HUES64 (cell line): ENCODE data around the gene SMIM31. TPM values are rescaled to one million over a fixed set of nuclear protein-coding genes. Genes with fewer than 3 reads are reported as not detected.

Experiments
- H3K27ac ChIP-seq: 2 replicates; pipeline ENCODE4 v1.7.0; 2013; ENCODE audit warnings: low read depth, low read length, inconsistent platforms
- H3K27me3 ChIP-seq: 2 replicates; pipeline ENCODE4 v1.6.1; 2013; ENCODE audit warnings: mild to moderate bottlenecking, low read length; ENCODE audit not compliant: insufficient read depth
- H3K36me3 ChIP-seq: 2 replicates; pipeline ENCODE4 v1.6.1; 2013; ENCODE audit warnings: mild to moderate bottlenecking, low read length; ENCODE audit not compliant: insufficient read depth
- H3K4me1 ChIP-seq: 2 replicates; pipeline ENCODE4 v1.6.1; 2013; ENCODE audit warnings: mild to moderate bottlenecking, low read length, moderate library complexity; ENCODE audit not compliant: insufficient read depth
- H3K4me3 ChIP-seq: 2 replicates; pipeline ENCODE4 v1.5.1; 2013; ENCODE audit warnings: mild to moderate bottlenecking, low read length, moderate library complexity
- H3K9ac ChIP-seq: 2 replicates; pipeline ENCODE4 v1.6.1; 2013; ENCODE audit warnings: mild to moderate bottlenecking, low read depth, low read length
- H3K9me3 ChIP-seq: 2 replicates; pipeline ENCODE4 v1.6.1; 2013; ENCODE audit warnings: low read depth, low read length; ENCODE audit not compliant: insufficient read depth
- WGBS: fragments of 150-250, 120-280 bp; methylation state at CpG from one replicate; pipeline ENCODE4 v1.1.7; 2013; ENCODE audit warnings: missing lambda C conversion rate; 5-methylcytosine and 5-hydroxymethylcytosine counted together
- polyA plus RNA-seq, 2 experiments: library from polyadenylated mRNA; stranded (reverse); fragments of 50-300 nt; gene quantifications; one replicate each; pipeline ENCODE4 v1.2.3, GENCODE V29; 2013

Gene SMIM31
- polyA plus RNA-seq (2013, experiment 1 of 2): not detected
- polyA plus RNA-seq (2013, experiment 2 of 2): not detected

DNA sequence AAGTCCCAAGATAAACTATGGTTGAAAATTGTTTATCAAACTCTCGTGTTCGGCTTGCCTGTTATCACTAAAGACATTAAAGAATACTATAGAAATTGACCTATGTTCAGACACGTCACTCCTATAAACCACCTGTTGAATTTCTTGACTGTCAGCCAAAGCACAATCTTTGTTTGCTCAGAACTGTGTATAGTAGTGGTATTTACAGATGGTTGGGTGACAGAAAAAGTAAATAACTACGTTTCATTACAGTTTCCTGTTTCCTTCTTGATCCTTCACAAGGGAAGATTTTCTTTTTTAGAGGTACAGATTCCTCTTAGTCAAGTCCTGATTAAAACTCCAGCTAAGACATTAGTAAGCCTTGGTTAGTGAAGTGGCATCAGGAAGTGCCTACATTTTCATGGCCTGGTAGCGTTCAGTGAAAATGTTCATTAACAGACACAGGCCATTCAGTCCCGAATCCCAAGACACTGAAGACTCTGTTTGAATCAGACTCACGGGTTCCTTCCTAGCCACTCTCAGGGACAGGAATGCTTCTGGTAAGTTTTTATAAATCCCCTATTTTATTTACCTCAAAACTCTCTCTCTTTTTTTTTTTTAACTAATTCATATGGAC lies at the start of gene SMIM31:
Gene SMIM31, plus strand, starts transcription at position 259 of the 616 bp plus-strand sequence. CDS start 16,313 bp downstream, outside the sequence.
- WGBS: 92% methylated on average over 7 of the region's 7 CpGs
- Histone ChIP-seq H3K4me3 (no peak within 1 kb of the TSS), H3K9ac (no peak within 1 kb of the TSS), H3K36me3 (no peaks in the 10 kb centered on the region), H3K9me3 (peaks cover 18% of the 10 kb centered on the region; the same call in 1 of the 2 replicates), H3K4me1 (no peaks in the 10 kb centered on the region), H3K27me3 (no peaks in the 10 kb centered on the region), H3K27ac (no peak within 1 kb of the TSS)

DNA sequence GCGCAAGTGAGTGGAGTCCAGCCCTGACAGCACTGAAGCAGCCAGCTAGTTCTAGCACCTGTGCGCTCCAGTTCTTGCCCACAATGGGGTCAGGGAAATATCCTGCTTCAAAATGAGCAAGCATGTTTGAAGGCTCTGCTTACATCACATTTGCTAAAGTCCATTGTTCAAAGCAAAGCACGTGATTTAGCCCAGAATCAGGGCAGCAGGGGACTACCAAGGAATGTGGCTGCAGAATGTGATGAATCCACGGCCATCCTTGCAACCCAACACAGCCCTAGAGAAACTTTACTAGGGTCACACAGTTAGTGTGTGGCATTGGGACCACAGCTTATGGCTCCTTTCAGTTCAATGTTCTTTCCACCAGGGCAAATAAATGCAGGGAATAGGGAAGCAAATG lies 47.3 kb upstream of the SMIM31 start:
- H3K27ac ChIP-seq: no peak overlapping the region
- 68% methylated on average over 4 of the region's 4 CpGs for WGBS
- H3K4me1 ChIP-seq: no peaks in the 10 kb centered on the region
- H3K4me3 ChIP-seq: no peak overlapping the region
- no peaks in the 10 kb centered on the region for H3K9me3 ChIP-seq
- H3K36me3 ChIP-seq: no peaks in the 10 kb centered on the region
- no peaks in the 10 kb centered on the region for H3K27me3 ChIP-seq
- H3K9ac ChIP-seq: no peak overlapping the region

DNA sequence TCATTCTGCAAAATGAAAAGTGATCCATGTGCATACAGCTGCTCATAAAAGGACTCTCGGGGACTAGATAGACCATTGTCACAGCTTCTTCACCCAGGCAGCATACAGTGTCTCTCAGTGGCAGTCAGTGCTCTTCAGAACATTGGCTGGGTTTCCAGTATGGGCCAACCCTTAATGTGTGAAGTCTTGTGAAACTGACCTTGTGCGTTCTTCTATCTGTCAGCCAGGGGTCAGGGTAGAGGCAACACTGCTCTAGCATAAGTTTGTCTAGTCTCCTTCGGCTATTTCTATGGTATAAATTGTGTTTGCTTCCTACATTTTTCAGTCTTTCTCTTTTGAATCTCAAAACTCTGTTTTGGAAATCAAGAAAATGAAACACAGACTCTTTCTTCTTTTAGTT lies 37.0 kb upstream of the SMIM31 start:
- Histone ChIP-seq H3K27me3 (no peaks in the 10 kb centered on the region), H3K9ac (no peak overlapping the region), H3K27ac (no peak overlapping the region), H3K4me1 (no peaks in the 10 kb centered on the region), H3K4me3 (no peak overlapping the region), H3K9me3 (no peaks in the 10 kb centered on the region), H3K36me3 (no peaks in the 10 kb centered on the region)
- WGBS: 89% methylated on average over 3 of the region's 3 CpGs

DNA sequence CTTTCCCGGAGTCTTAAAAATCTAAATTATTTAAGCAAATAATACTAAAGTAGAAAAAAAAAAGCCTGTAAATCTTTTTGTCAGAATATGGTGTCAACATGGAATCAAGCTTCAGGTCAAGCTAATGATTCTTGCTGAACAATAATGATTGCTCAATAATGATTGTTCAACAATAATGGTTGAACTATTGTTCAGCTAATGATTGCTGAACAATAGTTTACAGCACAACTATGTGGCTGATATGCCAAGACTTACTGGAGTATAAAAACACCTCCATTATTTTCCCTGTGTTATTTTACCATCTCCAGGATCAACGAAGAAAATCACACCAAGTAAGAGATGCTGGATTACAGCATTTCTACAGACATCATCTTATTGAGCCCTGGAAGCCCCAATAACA lies 35.1 kb upstream of the SMIM31 start:
- H3K36me3 ChIP-seq: no peaks in the 10 kb centered on the region
- no peak overlapping the region for H3K4me3 ChIP-seq
- 100% methylated on average over 1 of the region's 2 CpGs for WGBS
- no peaks in the 10 kb centered on the region for H3K4me1 ChIP-seq
- H3K27me3 ChIP-seq: no peaks in the 10 kb centered on the region
- H3K9me3 ChIP-seq: no peaks in the 10 kb centered on the region
- no peak overlapping the region for H3K27ac ChIP-seq
- H3K9ac ChIP-seq: no peak overlapping the region

DNA sequence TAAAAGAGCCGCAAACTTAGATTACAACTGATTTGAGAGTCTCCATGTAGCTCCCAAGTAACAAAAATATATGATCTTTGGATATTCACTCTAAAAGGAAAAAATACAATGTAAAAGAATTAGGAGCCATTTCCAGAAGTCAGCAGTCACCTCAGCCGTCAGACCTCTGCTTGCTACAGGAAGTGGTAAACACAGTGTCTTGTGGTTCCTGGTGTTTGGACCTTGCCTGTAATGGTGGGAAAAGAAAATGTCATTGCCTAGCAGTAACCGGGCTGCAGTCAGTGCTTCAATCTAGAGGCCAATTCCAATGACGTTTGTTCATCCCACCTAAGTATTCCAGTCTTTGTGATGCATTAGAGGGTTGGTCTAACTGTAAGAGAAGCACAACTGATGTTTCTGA lies 28.9 kb upstream of the SMIM31 start:
- H3K27ac ChIP-seq: no peak overlapping the region
- H3K4me3 ChIP-seq: no peak overlapping the region
- no peaks in the 10 kb centered on the region for H3K36me3 ChIP-seq
- H3K9me3 ChIP-seq: no peaks in the 10 kb centered on the region
- no peaks in the 10 kb centered on the region for H3K27me3 ChIP-seq
- H3K9ac ChIP-seq: no peak overlapping the region
- WGBS: 89% methylated on average over 3 of the region's 4 CpGs
- H3K4me1 ChIP-seq: no peaks in the 10 kb centered on the region

DNA sequence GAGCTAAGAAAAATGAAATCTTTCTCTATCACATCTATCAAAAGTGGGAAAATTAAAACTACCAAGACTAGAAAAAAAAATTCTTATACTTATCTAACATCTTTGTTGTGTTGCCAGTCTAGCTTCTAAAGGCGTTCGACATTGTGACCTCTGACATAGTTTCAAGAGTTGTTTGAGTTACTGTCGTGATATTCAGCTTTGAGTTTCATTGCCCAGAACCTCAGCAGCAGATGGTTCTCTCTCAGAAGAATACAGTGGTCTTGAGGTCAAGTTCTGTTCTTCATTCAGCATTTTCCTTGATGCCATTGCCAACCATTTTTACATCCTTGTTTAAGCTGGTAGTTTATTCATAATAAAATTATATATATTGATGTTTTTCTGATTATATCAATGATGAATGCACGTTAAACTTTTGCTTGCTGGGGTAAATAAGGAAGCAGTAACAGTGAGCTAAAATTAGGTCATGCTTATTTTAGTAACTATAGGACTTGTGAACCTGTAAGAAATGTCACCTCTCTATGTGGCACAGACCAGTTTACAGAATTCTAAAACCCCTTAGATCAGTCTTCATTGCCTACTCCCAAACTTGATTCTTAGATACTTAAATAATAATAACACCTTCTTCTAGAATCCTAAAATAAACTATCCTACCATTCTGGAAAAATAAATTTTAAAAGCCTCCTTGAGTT lies 23.1 kb upstream of the SMIM31 start:
- Histone ChIP-seq H3K36me3 (no peaks in the 10 kb centered on the region), H3K4me3 (no peak overlapping the region), H3K27ac (no peak overlapping the region), H3K9me3 (no peaks in the 10 kb centered on the region), H3K4me1 (no peaks in the 10 kb centered on the region), H3K9ac (no peak overlapping the region), H3K27me3 (no peaks in the 10 kb centered on the region)
- WGBS: 94% methylated on average over 4 of the region's 4 CpGs

DNA sequence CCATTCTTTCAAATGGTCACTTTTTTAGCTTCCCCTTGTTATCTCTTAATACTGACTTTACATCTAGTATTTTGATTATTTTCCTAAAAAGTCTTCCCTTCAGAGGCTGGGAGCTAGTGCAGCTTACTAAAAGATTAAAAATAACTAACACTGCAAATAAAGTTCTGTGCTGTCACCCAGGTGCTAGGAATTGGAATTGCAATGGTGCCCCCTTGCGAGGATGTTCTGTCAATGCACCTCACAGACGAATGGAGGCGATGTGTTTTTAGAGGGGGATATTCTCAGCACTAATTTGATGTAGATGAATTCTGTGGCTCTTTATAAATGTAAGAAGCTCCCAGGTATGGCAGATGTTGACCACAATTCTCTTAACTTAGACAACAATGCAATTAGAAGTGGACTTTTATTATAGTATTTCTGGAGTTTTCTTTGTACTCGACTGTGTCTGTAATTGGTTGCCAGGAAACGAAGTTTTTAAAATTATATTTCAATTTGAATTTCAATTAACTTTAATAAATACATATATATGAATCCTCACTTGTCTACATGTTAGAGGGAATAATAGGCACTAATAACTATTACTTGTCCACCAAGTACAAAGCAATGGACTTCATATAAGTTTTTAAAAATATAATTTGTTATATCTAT lies 22.0 kb upstream of the SMIM31 start:
- Histone ChIP-seq H3K9me3 (no peaks in the 10 kb centered on the region), H3K27ac (no peak overlapping the region), H3K36me3 (no peaks in the 10 kb centered on the region), H3K27me3 (no peaks in the 10 kb centered on the region), H3K4me1 (no peaks in the 10 kb centered on the region), H3K9ac (no peak overlapping the region), H3K4me3 (no peak overlapping the region)
- 1% methylated on average over 3 of the region's 5 CpGs for WGBS

DNA sequence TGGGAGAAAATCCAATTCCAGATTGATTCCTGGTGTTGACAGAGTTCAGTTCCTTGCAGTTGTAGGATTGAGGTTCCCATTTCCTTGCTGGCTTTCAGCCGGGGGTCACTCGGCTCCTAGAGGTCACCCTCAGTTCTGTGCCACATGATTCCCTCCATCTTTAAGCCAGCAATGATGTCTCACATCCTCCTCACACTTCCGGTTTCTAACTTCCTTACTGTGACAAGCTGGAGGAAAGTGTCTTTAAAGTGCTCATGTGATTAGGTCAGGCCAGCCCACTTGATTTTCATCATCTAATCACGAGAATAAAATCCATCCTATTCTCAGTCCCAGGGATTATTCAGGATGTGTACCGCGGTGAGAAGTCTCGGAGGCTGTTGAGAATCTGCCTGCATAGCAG lies 19.4 kb upstream of the SMIM31 start:
- Histone ChIP-seq H3K9me3 (no peaks in the 10 kb centered on the region), H3K4me1 (no peaks in the 10 kb centered on the region), H3K27me3 (no peaks in the 10 kb centered on the region), H3K27ac (no peak overlapping the region), H3K36me3 (no peaks in the 10 kb centered on the region), H3K4me3 (no peak overlapping the region), H3K9ac (no peak overlapping the region)
- 79% methylated on average over 7 of the region's 7 CpGs for WGBS

DNA sequence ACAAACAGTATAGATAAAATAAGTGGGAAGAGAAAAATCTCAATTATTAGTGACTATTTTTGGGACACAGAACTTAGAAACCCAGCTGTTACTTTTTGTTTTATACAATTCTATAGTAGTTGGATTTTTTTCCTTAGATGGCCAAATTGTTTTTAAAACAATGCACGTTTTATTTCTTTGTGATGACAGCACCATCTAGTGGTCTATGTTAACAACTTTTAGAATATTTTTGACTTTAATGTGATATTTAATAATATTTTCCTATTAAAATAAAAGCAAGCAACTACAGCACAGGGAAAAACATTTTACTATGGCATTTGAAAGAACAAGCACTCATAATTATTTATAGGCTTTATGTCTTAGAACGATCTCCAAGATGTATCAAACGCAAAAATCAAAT lies 5.6 kb upstream of the SMIM31 start:
- Histone ChIP-seq H3K4me1 (no peaks in the 10 kb centered on the region), H3K9me3 (0 out of 2 replicates have a peak, but pooled peaks cover 14% of the 10 kb centered on the region), H3K4me3 (no peak overlapping the region), H3K36me3 (no peaks in the 10 kb centered on the region), H3K27me3 (no peaks in the 10 kb centered on the region), H3K9ac (no peak overlapping the region), H3K27ac (no peak overlapping the region)
- 80% methylated on average over 1 of the region's 3 CpGs for WGBS

DNA sequence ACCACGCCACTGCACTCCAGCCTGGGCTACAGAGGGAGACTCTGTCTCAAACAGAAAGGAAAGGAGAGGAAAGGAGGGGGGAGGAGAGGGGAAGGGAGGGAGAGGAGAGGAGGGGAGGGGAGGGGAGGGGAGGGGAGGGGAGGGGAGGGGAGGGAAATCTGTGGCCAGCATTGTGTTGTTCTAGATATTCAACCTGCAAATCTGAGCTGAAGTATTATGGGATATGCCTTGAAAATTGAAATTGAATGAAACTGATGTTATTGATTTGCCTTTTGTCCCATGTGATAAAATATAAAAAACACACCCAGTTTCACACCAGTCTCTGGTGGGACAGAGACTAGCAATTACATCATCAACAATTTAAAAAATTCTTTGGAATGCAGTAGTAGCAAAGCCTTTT lies 1.5 kb downstream of the SMIM31 start:
- 95% methylated on average over 1 of the region's 1 CpG for WGBS
- H3K36me3 ChIP-seq: no peaks in the 10 kb centered on the region
- H3K9me3 ChIP-seq: peaks cover 18% of the 10 kb centered on the region; the same call in 1 of the 2 replicates
- H3K27me3 ChIP-seq: no peaks in the 10 kb centered on the region
- no peak overlapping the region for H3K27ac ChIP-seq
- H3K4me3 ChIP-seq: no peak overlapping the region
- H3K4me1 ChIP-seq: no peaks in the 10 kb centered on the region
- no peak overlapping the region for H3K9ac ChIP-seq

DNA sequence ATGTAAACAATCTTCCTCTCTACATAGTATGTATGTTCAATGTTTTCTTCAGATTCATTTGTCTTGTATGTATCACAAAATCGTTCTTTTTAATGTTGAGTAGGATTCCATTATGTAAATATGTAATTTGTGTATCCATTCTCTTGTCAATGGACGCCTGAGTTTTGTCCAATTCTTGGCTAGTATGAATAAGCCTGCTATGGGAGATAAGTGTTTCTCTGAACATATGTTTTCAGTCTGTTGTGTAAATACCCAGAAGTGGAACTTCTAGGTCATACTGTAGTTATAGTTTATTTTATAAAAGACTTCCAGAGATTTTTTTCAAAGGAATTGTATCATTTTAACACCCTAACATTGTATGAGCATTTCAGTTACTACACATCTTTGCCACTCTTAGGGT lies 2.8 kb downstream of the SMIM31 start:
- Histone ChIP-seq H3K4me1 (no peaks in the 10 kb centered on the region), H3K9ac (no peak overlapping the region), H3K9me3 (peaks cover 18% of the 10 kb centered on the region; the same call in 1 of the 2 replicates), H3K27me3 (no peaks in the 10 kb centered on the region), H3K27ac (no peak overlapping the region), H3K4me3 (no peak overlapping the region), H3K36me3 (no peaks in the 10 kb centered on the region)
- 86% methylated on average over 2 of the region's 2 CpGs for WGBS
